Stimulated activated CD8-positive, alpha-beta memory T cell treated with anti-CD3 and anti-CD28 coated beads, Interleukin-12 subunit alpha, Interleukin-12 subunit beta, amount 100 ng/mL, for 24 hours (primary cell): ENCODE measurements around the gene PREP.
"Not testable (repeated sequence)": the region's sequence is repeated elsewhere in the genome, so short reads cannot be mapped to it uniquely, and the experiment has no call there.

Experiments used
- DNase-seq: peaks from one replicate; pipeline ENCODE4 v3.0.0-alpha.2; 2020; ENCODE audit errors: extremely low read depth

The PREP gene

DNA sequence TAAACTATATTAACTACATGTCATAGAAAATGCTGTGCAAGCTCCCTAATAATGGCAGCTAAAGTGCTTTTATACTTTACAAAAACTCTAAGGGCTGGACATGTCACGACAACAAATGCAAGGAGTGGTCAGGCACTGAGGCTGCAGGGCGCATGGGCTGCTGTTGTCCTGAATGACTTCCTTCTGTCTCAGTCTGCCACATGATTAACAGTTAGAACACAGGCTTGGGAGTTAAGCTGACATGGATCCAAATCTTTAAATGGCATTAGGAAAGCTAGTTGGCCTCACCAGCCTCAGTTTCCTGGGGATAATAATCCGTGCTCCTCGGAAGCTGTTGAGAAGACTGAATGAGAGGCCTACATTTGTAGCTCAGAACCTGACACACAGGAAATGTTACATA lies 57.4 kb downstream of the PREP start:
- no peak for DNase-seq

- DNase-seq = no peak
Measured at GRCh38 chr6:105344881-105345370, 58.0 kb downstream of the PREP start.

DNA sequence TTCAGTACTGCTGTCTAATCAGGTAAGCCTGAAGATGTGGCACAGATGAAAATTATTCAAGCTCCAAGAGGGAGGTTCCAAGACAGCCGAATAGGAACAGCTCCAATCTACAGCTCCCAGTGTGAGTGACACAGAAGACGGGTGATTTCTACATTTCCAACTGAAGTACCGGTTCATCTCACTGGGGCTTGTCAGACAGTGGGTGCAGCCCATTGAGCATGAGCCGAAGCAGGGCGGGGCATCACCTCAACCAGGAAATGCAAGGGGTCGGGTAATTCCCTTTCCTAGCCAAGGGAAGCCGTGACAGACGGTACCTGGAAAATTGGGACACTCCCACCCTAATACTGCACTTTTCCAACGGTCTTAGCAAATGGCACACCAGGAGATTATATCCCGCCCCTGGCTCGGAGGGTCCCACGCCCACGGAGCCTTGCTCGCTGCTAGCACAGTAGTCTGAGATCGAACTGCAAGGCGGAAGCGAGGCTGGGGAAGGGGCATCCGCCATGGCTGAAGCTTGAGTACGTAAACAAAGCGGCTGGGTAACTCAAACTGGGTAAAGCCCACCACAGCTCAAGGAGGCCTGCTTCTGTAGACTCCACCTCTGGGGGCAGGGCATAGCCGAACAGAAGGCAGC lies 64.4 kb downstream of the PREP start:
- not testable (repeated sequence) for DNase-seq

- no peak for DNase-seq
Measured at GRCh38 chr6:105336986-105337385, 65.9 kb downstream of the PREP start.

DNA sequence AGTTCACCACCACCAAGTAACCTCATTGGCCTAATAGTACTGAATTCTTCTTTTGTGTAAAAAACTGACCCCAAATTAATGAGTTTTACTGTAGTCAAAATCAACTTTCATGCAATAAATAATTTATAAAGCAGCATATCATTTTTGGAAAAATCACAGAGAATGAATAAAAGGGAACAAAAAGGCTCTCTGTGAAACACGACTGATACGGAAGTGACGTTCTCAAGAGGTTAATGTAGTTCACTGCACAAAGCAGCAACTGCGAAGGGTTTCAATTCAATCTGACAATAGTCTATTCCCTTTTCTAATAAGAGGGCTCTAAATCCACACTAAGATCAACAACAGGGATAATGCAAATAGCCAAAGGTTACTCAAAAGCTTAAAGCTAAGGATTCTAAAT lies 70.3 kb downstream of the PREP start:
- DNase-seq = no peak

GRCh38 chr6:105331927-105332326 lies 71.0 kb downstream of the PREP start:
- no peak for DNase-seq

GRCh38 chr6:105330913-105331312 lies 72.0 kb downstream of the PREP start:
- no peak for DNase-seq

DNA sequence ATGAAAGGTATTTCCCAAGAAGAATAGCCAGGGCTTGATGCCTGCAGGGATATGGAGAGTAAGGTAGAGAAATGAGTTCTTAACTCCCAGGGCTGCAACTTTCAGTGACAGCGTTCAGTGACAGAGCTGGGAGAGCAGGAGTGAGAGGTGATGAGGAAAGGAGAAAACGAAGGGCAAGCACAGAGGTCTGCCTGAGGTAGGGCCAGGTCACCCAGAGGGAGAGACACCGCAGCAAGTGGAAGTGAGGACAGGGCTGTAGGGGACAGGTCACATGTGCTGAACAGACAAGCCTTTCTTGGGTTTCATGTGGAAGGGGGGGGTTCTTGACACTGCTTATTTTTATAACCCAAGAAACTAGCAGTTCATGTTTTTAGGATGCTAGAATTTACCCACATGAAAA lies 72.5 kb downstream of the PREP start:
- DNase-seq = no peak

DNA sequence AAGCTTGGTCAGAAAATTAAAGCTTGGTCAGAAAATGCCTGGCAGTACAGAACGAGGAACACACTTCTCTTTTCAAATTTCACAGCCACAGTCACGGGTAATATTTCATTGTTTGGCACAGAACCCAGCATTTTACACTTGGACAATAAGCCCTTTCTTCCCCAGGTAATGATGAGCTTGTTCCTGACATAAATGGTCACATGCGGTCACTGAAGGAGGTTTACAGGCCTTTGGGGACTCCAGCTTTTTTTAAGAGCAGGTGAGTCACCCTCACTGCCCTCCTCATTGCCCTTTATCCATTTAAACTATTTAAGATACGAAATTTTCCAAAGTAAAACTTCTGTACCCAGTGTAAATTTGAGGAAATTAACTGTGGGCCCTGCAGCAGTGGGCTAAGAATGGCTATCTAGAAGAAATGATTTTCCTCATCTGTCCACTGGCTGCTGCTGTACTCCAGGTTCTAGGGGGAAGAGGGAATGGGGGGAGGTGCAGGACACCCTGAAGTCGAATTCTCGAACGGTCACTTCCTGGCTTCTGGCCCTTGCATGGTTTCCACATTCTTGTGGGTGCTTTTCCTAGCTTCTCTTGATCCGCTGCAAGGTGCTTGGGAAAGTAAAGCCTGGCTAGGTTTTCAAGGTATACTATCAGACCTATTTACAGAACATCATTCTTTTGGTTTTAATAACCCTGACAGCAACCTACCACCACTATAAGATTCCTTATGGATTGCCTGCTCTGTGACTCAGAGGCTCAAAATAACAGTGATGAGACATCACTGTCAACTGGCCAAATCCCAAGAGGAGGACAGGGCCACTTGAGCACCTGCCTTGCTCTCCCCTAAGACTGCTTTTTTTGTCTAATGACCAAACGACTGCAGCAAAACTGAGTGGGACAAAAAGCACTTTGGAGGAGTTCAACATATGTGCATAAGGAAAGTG lies 75.8 kb downstream of the PREP start:
- DNase-seq = no peak

- no peak for DNase-seq
Measured at GRCh38 chr6:105326216-105326615, 76.7 kb downstream of the PREP start.

DNA sequence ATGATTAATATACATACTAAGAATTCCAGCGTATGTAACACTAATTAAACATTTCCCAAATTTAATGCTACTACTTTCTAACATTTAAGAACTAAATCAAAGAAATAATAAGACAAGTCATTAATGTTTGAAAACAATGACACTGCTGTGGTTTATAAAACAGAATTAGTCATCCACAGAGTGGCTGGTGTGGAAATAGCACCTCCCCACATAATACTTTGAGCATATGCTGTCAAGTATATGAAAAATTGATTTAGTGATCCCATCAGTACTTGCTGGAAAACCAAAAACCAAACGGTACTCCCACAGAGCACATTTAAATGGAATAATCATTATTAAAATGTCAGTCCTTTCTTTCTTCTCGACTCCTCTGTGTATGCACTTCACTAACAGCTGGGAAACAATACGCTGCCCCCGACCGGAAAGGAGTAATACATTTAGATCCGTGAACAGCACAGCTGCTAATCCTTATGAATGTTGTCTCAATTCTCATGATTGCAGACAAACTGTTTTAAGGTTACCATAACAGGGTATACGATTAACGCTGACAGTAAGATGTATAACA lies 78.4 kb downstream of the PREP start:
- no peak for DNase-seq

- DNase-seq = no peak
Measured at GRCh38 chr6:105322499-105323225, 80.2 kb downstream of the PREP start.

DNA sequence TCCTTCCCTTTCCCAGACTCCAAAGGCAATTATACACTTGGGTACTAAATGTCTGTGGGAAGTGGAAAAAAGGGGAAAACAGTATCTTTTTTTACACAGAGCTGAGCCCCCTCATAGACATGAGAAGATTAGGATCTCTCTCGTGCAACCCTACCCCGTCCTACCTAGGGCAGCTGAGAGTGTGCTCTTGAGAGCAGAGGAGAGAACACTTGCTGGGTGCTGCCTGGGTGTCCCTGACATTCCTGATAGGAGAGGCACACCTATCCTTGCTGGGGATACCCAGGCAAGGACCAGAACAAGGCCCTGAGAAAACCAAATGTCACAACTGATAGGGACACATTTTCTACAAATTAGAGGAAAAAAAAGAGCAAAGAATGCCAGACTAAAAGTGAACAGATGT lies 81.2 kb downstream of the PREP start:
- no peak for DNase-seq

DNA sequence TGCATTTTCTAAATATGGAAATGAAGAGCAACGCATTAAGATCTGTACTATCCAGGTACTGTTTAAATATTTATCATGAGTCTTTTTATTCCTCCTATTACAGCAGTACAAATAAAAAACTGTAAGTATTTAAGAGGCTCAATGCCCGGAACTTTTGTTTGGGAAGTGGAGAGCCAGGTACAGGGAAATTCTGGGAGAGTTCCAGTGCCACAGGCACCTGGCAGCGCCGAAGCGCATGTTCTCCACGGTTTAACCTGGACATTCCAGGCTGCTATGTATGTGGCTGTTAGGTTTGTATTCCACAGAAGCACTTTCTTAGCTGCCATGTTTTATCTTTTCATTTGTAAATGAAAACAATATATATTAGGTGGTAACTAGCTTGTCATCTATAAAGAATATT lies 81.7 kb downstream of the PREP start:
- no peak for DNase-seq

DNA sequence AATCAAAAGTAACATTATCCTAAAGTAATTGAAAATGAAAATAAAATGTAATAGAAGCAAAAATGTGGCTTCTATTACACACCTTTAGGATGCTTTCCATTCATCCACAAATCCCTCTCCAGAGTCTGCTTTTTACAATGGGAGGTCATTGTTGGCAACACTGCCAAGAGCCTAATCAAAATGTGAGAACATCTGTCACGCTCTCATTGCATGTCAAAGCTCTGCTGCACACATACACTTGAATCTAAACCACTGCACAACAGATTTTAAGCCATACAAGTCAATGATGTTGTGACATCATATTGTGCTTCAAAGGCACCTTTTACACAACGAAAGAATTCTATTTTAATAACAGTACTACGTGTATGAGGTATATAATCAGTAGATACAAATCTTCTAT lies 82.1 kb downstream of the PREP start:
- DNase-seq = no peak

- no peak for DNase-seq
Measured at GRCh38 chr6:105320271-105320670, 82.6 kb downstream of the PREP start.

DNA sequence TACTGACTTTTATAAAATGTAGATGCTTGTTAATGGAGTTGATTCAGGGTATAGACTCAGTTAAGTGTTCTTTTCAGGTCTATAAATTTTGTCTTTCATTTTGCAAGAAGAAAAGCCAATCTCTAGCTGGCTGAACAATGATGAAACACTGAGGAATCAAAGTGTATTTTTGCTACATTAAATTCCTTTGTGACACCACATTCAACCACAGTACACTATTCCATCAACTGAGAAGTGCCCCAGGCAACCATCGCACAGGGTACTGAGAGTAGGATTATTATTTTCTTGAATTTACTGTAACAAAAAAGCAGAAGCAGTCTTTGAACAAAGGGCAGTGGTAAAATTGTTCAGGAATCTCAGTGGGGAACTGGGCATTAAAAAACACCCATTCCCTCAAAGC lies 83.6 kb downstream of the PREP start:
- no peak for DNase-seq

DNA sequence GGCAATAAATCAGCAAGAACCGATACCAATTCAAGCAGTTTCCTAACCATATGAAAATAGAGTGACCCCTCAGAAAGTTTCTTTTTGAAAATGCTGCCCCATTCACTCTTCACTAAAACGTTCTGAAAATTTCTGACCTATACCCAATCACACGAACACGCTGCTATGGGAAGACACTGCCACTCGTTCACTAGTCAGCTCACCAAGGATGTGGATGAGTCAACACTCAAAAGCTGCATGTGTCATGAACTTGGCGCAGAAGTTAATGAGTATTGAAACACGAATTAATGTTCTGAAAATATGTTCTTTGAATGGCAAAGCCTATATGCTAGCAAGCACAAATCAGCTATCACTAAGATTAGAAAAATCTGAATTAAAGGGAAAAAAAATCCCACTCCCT lies 84.2 kb downstream of the PREP start:
- no peak for DNase-seq

DNA sequence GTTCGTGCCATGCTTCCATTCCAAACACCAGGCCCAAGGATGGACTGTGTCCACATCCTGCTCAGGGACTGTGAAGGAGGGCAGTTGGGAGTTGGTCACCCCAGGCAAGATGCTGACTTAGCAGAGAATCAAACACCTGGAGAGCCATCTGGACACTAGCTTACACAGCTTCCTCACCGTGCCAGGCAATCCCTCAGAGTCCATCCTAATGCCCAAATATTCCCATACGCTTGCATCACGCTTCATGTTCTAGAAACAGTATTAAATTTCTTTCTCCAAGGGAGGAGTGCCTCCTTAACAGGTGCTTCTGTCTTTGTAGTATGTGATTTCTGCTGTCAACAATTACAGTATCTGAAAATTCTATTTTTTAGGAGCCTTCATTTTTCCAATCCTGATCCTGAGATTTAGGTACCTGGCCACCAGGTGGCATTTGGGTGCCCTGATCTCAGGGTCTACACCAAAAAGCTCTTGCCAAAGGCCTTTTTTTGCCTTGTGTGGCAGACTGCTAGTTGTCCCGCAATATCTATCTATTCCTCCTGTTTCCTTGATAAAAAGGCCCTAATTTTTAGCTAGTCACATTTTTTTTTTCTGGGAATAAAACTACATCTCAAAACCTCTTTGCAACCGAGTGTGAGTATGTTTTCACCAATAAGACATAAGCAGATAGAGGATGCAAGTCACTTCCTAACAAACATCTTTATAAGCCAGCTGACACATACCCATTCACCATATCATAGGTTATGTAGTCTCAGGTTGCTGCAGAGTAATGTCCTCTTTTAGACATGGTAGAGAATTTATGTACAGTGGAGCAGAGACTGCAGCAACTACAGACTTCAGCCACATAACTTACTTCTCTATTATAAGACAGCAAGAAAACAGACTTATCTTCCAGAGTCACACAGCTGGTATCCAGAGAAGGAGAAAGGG lies 85.0 kb downstream of the PREP start:
- no peak for DNase-seq

DNA sequence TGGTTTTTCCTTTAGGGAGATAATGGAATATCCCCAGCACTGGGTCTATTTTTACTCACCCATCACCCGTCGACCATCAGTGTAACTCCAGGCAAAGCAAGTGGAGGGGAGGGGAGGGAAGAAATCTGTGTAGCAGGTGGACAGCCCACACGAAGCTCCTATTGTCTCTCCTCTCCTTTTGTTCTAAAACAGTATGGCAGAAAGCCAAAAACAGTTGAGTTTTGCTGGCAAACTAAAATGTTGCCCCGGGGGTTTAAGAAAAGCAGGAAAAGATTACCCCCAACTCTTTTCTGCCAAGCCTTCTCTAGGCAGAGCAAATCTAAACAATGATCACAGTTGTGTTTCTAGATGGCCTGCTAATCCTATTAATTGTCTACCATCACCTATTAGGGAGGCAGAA lies 89.7 kb downstream of the PREP start:
- no peak for DNase-seq

DNA sequence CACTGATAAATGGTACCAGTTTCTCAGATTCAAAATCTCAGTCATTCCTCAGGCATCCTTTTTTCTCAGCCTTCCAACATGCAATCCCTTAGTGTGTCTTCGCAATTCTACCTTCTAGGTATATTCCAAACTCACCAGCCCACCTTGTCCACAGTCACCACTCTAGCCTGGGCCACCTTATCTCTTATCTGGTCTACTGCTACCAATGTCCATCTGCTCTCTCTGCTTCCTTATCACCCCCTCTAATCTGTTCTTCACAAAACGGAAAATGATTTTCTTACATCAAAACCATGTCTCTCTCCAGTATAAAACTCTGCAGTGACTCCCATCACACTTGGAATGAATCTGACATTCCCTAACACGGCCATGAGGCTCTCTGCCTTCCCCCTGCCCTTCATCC lies 91.9 kb downstream of the PREP start:
- DNase-seq = no peak
